Brain pericyte (primary cell): Measurements from ENCODE around the gene SYNJ1.
"Not testable (repeated sequence)": the region's sequence is repeated elsewhere in the genome, so short reads cannot be mapped to it uniquely, and the experiment has no call there.

ENCODE experiments used
- DNase-seq: peaks from one replicate; pipeline ENCODE4 v3.0.0-alpha.2; 2012; ENCODE audit warnings: low read depth, low spot score

The SYNJ1 gene

GRCh38 chr21:32739946-32740345 lies 12.1 kb upstream of the SYNJ1 start:
- no peak for DNase-seq

- not testable (repeated sequence) for DNase-seq
These were observed 8.3 kb upstream of the SYNJ1 start for GRCh38 chr21:32736083-32736482.

GRCh38 chr21:32735524-32735923 lies 7.7 kb upstream of the SYNJ1 start:
- no peak for DNase-seq

GRCh38 chr21:32733990-32734613 lies 6.3 kb upstream of the SYNJ1 start:
- DNase-seq = no peak

- no peak for DNase-seq
These were observed 5.5 kb upstream of the SYNJ1 start for GRCh38 chr21:32733356-32733755.

GRCh38 chr21:32732544-32732943 lies 4.7 kb upstream of the SYNJ1 start:
- no peak for DNase-seq

GRCh38 chr21:32728848-32729247 lies 1.0 kb upstream of the SYNJ1 start:
- DNase-seq = no peak

GRCh38 chr21:32728456-32728839 lies 635 bp upstream of the SYNJ1 start:
- no peak for DNase-seq

GRCh38 chr21:32726839-32727686 lies 750 bp downstream of the SYNJ1 start:
- no peak for DNase-seq

- no peak for DNase-seq
These were observed 8.7 kb downstream of the SYNJ1 start for GRCh38 chr21:32719085-32719484.

- no peak for DNase-seq
These were observed 9.9 kb downstream of the SYNJ1 start for GRCh38 chr21:32717851-32718316.

- no peak for DNase-seq
These were observed 11.3 kb downstream of the SYNJ1 start for GRCh38 chr21:32716486-32716885.

- no peak for DNase-seq
These were observed 14.1 kb downstream of the SYNJ1 start for GRCh38 chr21:32713726-32714125.

GRCh38 chr21:32712641-32713040 lies 15.2 kb downstream of the SYNJ1 start:
- DNase-seq = no peak

- DNase-seq = no peak
These were observed 15.8 kb downstream of the SYNJ1 start for GRCh38 chr21:32712043-32712442.

- no peak for DNase-seq
These were observed 16.8 kb downstream of the SYNJ1 start for GRCh38 chr21:32710987-32711386.

GRCh38 chr21:32710069-32710784 lies 17.6 kb downstream of the SYNJ1 start:
- no peak for DNase-seq

- DNase-seq = no peak
These were observed 19.7 kb downstream of the SYNJ1 start for GRCh38 chr21:32708069-32708468.

GRCh38 chr21:32705901-32706300 lies 21.9 kb downstream of the SYNJ1 start:
- DNase-seq = no peak

- no peak for DNase-seq
These were observed 22.7 kb downstream of the SYNJ1 start for GRCh38 chr21:32705139-32705538.

- DNase-seq = no peak
These were observed 25.1 kb downstream of the SYNJ1 start for GRCh38 chr21:32702702-32703101.

GRCh38 chr21:32698971-32699693 lies 28.7 kb downstream of the SYNJ1 start:
- DNase-seq = no peak
